ENCODE results near the gene CMTM4. TPM values are rescaled to one million over a fixed set of nuclear protein-coding genes. Genes with fewer than 3 reads are reported as not detected.

The CMTM4 gene
- total RNA-seq, 4 donors from 2014 or later: 13.7 to 24.0 (median 15.8) TPM

Small RNA genes lying within 50 kb of the gene (small RNA-seq; reads per million reads assigned to genes)
- gene CKLF-CMTM1: 0 reads per million in 4 donors

Other genes starting within 250 kb of the CMTM4 start
- gene TK2, start 146.6 kb downstream of the CMTM4 start, total RNA-seq: 10 to 100 TPM in 3 of 4 donors, 1 to 10 TPM in 1; 5.6 to 22.5 (median 13.5) TPM
- 10 to 100 TPM in 2 of 4 donors, 1 to 10 TPM in 2; 8.6 to 34.1 (median 16.9) TPM for gene CKLF, start 144.2 kb downstream of the CMTM4 start, total RNA-seq
- 1 to 10 TPM in 2 of 4 donors, not detected in 2; 1.3 to 1.5 TPM for gene CMTM1, start 130.3 kb downstream of the CMTM4 start, total RNA-seq
- gene CMTM2, start 117.3 kb downstream of the CMTM4 start, total RNA-seq: not detected
- gene CMTM3, start 92.0 kb downstream of the CMTM4 start, total RNA-seq: 10 to 100 TPM in 2 of 4 donors, 1 to 10 TPM in 2; 4.0 to 19.6 (median 8.9) TPM
- 100 to 1,000 TPM in 1 of 4 donors, 10 to 100 TPM in 3; 66.4 to 140 (median 86.2) TPM for gene DYNC1LI2, start 54.9 kb upstream of the CMTM4 start, total RNA-seq
- not detected for gene TERB1, start 104.8 kb upstream of the CMTM4 start, total RNA-seq
- 10 to 100 TPM; 31.4 to 74.7 (median 45.7) TPM for gene NAE1, start 134.2 kb upstream of the CMTM4 start, total RNA-seq
- not detected for gene CA7, start 147.7 kb upstream of the CMTM4 start, total RNA-seq
- 10 to 100 TPM in 2 of 4 donors, 1 to 10 TPM in 2; 4.1 to 12.9 (median 9.4) TPM for gene PDP2, start 183.8 kb upstream of the CMTM4 start, total RNA-seq
- 1 to 10 TPM; 1.9 to 6.3 (median 4.1) TPM for gene CDH16, start 222.1 kb upstream of the CMTM4 start, total RNA-seq
- gene RRAD, start 228.8 kb upstream of the CMTM4 start, total RNA-seq: 100 to 1,000 TPM in 2 of 4 donors, 10 to 100 TPM in 2; 68.7 to 208 (median 129) TPM
- 100 to 1,000 TPM; 112 to 153 (median 126) TPM for gene CIAO2B, start 237.7 kb upstream of the CMTM4 start, total RNA-seq
- gene CES2, start 238.8 kb upstream of the CMTM4 start, total RNA-seq: 100 to 1,000 TPM; 120 to 250 (median 170) TPM

Measured in esophagus squamous epithelium (tissue), 4 donors.